Smooth muscle cell (in vitro differentiated cells): Measurements from ENCODE around the gene CDH4. TPM values are rescaled to one million over a fixed set of nuclear protein-coding genes. Genes with fewer than 3 reads are reported as not detected.

Experiments
- DNase-seq: peaks from one replicate; lab custom pipeline; 2025; ENCODE audit not compliant: unreplicated experiment; lab: John Stamatoyannopoulos, UW
- H2AFZ ChIP-seq: fragments of 200-600 bp; sonication (generic); 2 replicates; pipeline ENCODE4 v1.6.0; 2016; ENCODE audit warnings: antibody characterized with exemption, low read depth, mild to moderate bottlenecking
- H3F3A ChIP-seq: fragments of 200-600 bp; sonication (generic); 2 replicates; pipeline ENCODE4 v1.6.0; 2017; ENCODE audit warnings: antibody characterized with exemption, low read depth
- H3K27ac ChIP-seq: fragments of 200-600 bp; sonication (generic); 2 replicates; pipeline ENCODE4 v1.5.1; 2016; ENCODE audit warnings: low read depth, mild to moderate bottlenecking
- H3K27me3 ChIP-seq: fragments of 200-600 bp; sonication (generic); 2 replicates; pipeline ENCODE4 v1.6.1; 2016; ENCODE audit warnings: low read depth, mild to moderate bottlenecking
- H3K36me3 ChIP-seq: fragments of 200-600 bp; sonication (generic); 2 replicates; pipeline ENCODE4 v1.5.1; 2016; ENCODE audit warnings: low read depth
- H3K4me1 ChIP-seq: fragments of 200-600 bp; sonication (generic); 2 replicates; pipeline ENCODE4 v1.5.1; 2016; ENCODE audit warnings: low read depth
- H3K4me2 ChIP-seq: fragments of 200-600 bp; sonication (generic); 2 replicates; pipeline ENCODE4 v1.6.0; 2016; ENCODE audit warnings: mild to moderate bottlenecking
- H3K4me3 ChIP-seq: fragments of 200-600 bp; sonication (generic); 2 replicates; pipeline ENCODE4 v1.5.1; 2016; ENCODE audit warnings: mild to moderate bottlenecking
- H3K79me2 ChIP-seq: fragments of 200-600 bp; sonication (generic); 2 replicates; pipeline ENCODE4 v1.6.0; 2016; ENCODE audit warnings: low read depth, mild to moderate bottlenecking
- H3K9ac ChIP-seq: fragments of 200-600 bp; sonication (generic); 2 replicates; pipeline ENCODE4 v1.6.0; 2016; ENCODE audit warnings: low read depth
- H3K9me3 ChIP-seq: fragments of 200-600 bp; sonication (generic); replicated peaks from 2 replicates; pipeline ENCODE4 v1.5.1; 2016; ENCODE audit warnings: low read depth
- H4K20me1 ChIP-seq: fragments of 200-600 bp; sonication (generic); 2 replicates; pipeline ENCODE4 v1.6.0; 2016; ENCODE audit warnings: low read depth
- whole genome bisulfite sequencing: methylation state at CpG from one replicate; pipeline ENCODE4 v1.1.7; 2016; ENCODE audit warnings: low lambda C conversion rate; 5-methylcytosine and 5-hydroxymethylcytosine counted together
- polyA plus RNA-seq: library from polyadenylated mRNA; unstranded; fragments of >200 nt; fragmentation: Nextera tagmentation; extraction: Ambion mirVana; gene quantifications from 2 replicates; pipeline ENCODE4 v1.2.1, GENCODE V29; 2016
- total RNA-seq: library from RNA; depleted of rRNA; stranded (reverse); fragments of >200 nt; gene quantifications from 2 replicates; pipeline ENCODE4 v1.2.3, GENCODE V29; 2014
- TF ChIP-seq, protein P1 (sequence below): fragments of 200-600 bp; sonication (generic); IDR thresholded peaks from 2 replicates; pipeline ENCODE4 v1.5.1; 2017; ENCODE audit warnings: borderline replicate concordance, mild to moderate bottlenecking, antibody characterized with exemption; ENCODE audit not compliant: insufficient read depth, poor library complexity, severe bottlenecking

Gene CDH4
- total and polyA plus RNA-seq, 2 experiments from 2014 or later = 0.03 to 0.04 TPM

DNA sequence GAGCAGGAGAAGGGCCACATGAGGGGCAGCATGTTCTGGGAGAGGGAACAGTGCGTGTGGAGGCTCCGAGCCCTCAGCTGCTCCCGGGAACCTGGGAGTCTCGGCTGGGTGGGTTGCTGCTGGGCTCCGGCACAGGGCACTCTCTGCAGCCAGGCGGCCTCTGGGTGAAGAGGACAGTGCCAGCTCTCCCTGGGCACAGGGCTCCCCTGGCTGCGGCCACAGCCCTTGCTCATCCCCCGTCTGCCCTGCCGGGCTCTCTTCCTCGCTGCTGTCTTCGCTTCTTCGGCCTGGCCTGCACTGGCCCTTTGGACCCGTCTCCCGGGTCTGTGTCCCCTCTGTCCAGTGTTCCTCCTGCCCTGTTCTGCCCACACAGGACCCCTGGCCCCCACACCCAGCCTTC lies 48.2 kb downstream of the CDH4 start:
- no peak for DNase-seq
- WGBS = 92% methylated on average over 10 of the region's 14 CpGs
- no peak overlapping the region for H3K27ac ChIP-seq

DNA sequence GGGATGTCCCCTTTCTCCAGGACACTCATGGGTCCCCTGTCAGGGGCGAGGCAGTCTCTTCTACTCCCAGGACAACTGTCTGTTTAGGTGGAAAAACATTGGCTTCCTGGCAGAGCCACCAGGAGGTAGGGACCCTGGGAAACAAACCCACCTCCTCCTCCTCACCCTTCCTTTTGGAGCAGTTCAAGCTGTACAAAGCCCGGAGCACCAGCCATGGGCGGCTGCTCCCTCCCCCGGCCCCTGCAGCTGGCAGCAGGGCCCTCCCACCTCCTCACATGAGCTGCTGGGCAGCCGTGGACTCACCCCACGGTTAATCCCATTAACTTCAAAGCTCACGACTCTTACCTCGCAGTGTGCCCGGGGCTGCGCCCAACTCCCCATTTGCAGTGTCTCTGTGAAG lies 48.6 kb downstream of the CDH4 start:
- no peaks in the 10 kb centered on the region for H3K36me3 ChIP-seq
- TF ChIP-seq, protein P1, sequence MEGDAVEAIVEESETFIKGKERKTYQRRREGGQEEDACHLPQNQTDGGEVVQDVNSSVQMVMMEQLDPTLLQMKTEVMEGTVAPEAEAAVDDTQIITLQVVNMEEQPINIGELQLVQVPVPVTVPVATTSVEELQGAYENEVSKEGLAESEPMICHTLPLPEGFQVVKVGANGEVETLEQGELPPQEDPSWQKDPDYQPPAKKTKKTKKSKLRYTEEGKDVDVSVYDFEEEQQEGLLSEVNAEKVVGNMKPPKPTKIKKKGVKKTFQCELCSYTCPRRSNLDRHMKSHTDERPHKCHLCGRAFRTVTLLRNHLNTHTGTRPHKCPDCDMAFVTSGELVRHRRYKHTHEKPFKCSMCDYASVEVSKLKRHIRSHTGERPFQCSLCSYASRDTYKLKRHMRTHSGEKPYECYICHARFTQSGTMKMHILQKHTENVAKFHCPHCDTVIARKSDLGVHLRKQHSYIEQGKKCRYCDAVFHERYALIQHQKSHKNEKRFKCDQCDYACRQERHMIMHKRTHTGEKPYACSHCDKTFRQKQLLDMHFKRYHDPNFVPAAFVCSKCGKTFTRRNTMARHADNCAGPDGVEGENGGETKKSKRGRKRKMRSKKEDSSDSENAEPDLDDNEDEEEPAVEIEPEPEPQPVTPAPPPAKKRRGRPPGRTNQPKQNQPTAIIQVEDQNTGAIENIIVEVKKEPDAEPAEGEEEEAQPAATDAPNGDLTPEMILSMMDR = no peak
- no peaks in the 10 kb centered on the region for H3K27me3 ChIP-seq
- no peak overlapping the region for H3K4me3 ChIP-seq
- H2AFZ ChIP-seq = no peak overlapping the region
- H3K4me1 ChIP-seq = no peaks in the 10 kb centered on the region
- no peak overlapping the region for H3K27ac ChIP-seq
- no peaks in the 10 kb centered on the region for H3K79me2 ChIP-seq
- H4K20me1 ChIP-seq = no peaks in the 10 kb centered on the region
- no peak for DNase-seq
- no peaks in the 10 kb centered on the region for H3F3A ChIP-seq
- no peak overlapping the region for H3K4me2 ChIP-seq
- H3K9ac ChIP-seq = no peak overlapping the region
- WGBS = 86% methylated on average over 10 of the region's 10 CpGs
- H3K9me3 ChIP-seq = no peaks in the 10 kb centered on the region

More for the DNA sequence above, 48.2 kb downstream of the CDH4 start:
- H4K20me1 ChIP-seq = no peaks in the 10 kb centered on the region
- no peak overlapping the region for H2AFZ ChIP-seq
- no peak overlapping the region for H3K4me3 ChIP-seq
- no peaks in the 10 kb centered on the region for H3K79me2 ChIP-seq
- TF ChIP-seq, protein P1 = no peak
- no peaks in the 10 kb centered on the region for H3F3A ChIP-seq
- no peaks in the 10 kb centered on the region for H3K36me3 ChIP-seq
- H3K27me3 ChIP-seq = no peaks in the 10 kb centered on the region
- H3K4me1 ChIP-seq = no peaks in the 10 kb centered on the region
- H3K9me3 ChIP-seq = no peaks in the 10 kb centered on the region
- no peak overlapping the region for H3K9ac ChIP-seq
- no peak overlapping the region for H3K4me2 ChIP-seq

DNA sequence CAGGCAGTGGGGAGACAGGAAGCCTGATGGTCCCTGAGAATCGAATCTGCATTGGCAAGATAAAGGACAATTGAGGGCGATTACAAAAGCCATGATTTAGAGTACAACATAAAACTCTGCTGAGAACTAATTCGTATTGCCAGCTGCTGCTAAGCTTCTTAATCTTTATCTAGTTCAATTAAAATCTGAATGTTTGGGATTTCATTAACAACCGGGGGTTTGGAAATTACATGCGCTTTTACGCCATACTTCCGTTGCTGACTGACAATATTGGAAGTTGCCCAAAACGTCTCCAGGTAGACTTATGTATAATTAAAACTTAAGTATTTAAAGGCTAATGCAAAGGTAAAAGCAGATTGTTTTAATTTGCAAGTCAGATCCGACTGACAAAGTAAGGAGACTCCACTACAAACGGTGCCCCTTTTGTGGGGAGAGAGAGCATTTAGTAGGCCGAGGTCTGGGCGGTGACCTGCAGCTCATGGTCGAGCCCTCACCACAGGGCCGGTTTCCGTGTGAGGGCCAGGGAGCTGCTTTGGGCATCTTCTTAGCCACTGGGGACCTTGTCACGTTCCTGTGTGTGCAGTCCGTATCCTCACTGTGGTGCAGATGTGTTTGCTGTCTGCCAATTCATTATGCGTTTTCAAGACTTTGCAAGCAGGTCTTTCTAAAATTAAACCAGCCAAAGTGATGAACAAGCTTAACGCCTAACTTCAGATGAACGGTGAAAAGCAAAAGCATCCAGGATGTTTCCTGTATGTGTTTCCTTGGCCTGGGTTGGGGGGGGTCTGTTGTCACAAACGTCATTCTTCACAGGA lies 49.9 kb downstream of the CDH4 start:
- Histone ChIP-seq H2AFZ (no peak overlapping the region), H3F3A (no peaks in the 10 kb centered on the region), H3K4me3 (no peak overlapping the region), H3K27ac (no peak overlapping the region), H4K20me1 (no peaks in the 10 kb centered on the region), H3K27me3 (no peaks in the 10 kb centered on the region), H3K36me3 (no peaks in the 10 kb centered on the region), H3K4me2 (no peak overlapping the region), H3K9me3 (no peaks in the 10 kb centered on the region), H3K9ac (no peak overlapping the region), H3K4me1 (no peaks in the 10 kb centered on the region), H3K79me2 (no peaks in the 10 kb centered on the region)
- TF ChIP-seq, protein P1 = no peak
- 89% methylated on average over 21 of the region's 21 CpGs for WGBS
- no peak for DNase-seq

DNA sequence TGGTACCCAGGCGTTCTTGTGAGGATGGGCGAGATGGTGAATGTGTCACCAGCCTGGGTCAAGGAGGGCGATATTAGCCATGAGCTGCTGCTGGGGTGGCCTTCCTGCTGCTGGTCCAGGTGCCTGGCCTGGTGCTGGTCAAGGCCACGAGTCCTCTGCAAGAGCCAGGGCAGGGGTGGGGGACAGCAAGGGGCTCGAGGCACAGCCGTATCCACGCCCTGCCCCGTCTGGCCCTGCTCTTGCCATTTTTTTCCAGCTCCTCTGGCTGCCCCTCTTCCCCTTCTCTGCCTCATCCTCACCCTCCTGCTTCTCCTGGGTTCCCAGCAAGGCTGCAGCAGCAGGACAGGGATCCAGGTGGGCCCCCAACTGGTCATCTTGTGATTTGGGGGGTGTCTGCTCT lies 51.2 kb downstream of the CDH4 start:
- no peak overlapping the region for H3K4me2 ChIP-seq
- H3K9ac ChIP-seq = no peak overlapping the region
- no peak overlapping the region for H3K27ac ChIP-seq
- no peaks in the 10 kb centered on the region for H3K27me3 ChIP-seq
- no peak overlapping the region for H3K4me3 ChIP-seq
- no peaks in the 10 kb centered on the region for H3F3A ChIP-seq
- no peaks in the 10 kb centered on the region for H3K9me3 ChIP-seq
- H3K4me1 ChIP-seq = no peaks in the 10 kb centered on the region
- H4K20me1 ChIP-seq = no peaks in the 10 kb centered on the region
- no peaks in the 10 kb centered on the region for H3K79me2 ChIP-seq
- H2AFZ ChIP-seq = no peak overlapping the region
- 100% methylated on average over 3 of the region's 8 CpGs for WGBS
- DNase-seq = no peak
- H3K36me3 ChIP-seq = no peaks in the 10 kb centered on the region
- TF ChIP-seq, protein P1 = no peak
